ENCODE data around the gene HTR3D. TPM values are rescaled to one million over a fixed set of nuclear protein-coding genes. Genes with fewer than 3 reads are reported as not detected.
A peak's percentile ranks its signal among the peaks of the same experiment; 100 is the strongest.
"Not testable (repeated sequence)": the region's sequence is repeated elsewhere in the genome, so short reads cannot be mapped to it uniquely, and the experiment has no call there.

HTR3D gene
- total and polyA plus RNA-seq, 2 experiments from 2014 or later, result not detected

DNA sequence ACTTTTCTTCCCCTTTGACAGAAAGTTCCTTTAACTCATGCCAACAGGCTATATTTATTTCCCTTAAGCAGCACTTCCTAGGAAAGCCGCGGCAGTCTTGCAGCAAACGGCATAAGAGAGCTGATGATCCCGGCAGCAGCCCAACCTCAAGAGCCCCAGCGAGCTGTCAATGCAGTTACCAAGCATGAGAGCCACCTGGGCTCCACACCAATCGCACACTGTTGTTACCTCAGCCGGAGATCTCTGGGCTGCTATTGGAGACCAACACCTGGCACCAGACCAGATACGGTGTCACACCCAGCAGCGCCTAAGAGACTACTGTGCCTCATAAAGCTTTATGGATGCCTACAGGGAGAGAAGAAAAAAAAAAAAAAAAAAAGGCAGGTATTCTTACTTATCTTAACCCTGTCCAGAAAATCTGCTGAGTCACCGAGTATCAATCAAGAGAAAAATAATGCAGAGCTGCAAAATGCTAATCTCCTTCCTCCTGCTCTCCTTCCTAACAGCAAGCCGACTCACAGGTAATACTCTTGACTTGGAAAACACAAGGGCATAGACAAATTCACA, 25.5 kb upstream of the HTR3D start (continued):
- TF ChIP-seq ZNF114 (CRISPR knock-in tag; IDR thresholded peaks at IDR 0.05) (no peak), ZNF331 (CRISPR knock-in tag; IDR thresholded peaks at IDR 0.05; ENCODE audit: low read depth) (no peak), REST (IDR thresholded peaks at IDR 0.05; ENCODE audit: unreplicated experiment) (no peak), POLR2AphosphoS5 (IDR thresholded peaks at IDR 0.05; ENCODE audit: low read depth) (no peak), ETS1 (IDR thresholded peaks at IDR 0.05) (no peak), CREB1 (CRISPR knock-in tag; IDR thresholded peaks at IDR 0.05; ENCODE audit: low read depth) (no peak), EZH2 (IDR thresholded peaks at IDR 0.05; ENCODE audit: low read depth, unreplicated experiment) (no peak), STAT1 (IDR thresholded peaks at IDR 0.05; ENCODE audit: unreplicated experiment) (no peak)

DNA sequence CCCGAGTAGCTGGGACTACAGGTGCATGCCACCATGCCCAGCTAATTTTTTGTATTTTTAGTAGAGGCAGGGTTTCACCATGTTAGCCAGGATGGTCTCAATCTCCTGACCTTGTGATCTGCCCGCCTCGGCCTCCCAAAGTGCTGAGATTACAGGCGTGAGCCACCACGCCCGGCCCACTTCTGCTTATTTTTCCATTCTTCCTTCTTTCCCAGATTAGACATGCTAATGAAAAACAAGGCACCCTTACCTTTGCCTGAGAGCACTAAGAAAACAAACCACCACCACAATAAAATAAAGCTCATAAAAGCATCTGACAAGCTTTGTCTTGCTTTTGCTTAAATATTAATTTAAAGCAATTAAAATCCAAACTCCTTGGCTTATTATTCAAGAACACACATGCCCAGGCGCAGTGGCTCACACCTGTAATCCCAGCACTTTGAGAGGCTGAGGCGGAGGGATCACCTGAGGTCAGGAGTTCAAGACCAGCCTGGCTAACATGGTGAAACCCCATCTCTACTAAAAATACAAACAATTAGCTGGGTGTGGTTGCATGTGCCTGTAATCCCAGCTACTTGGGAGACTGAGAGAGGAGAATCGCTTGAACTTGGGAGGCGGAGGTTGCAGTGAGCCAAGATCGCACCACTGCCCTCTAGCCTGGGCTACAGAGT, 24.3 kb upstream of the HTR3D start:
- not testable (repeated sequence) for DNase-seq (ENCODE audit: low spot score); H3K4me1 ChIP-seq (ENCODE audit: insufficient read depth); H3K9me3 Mint-ChIP-seq; H3K4me3 ChIP-seq; H2AFZ ChIP-seq; ATAC-seq; H3K27me3 ChIP-seq (ENCODE audit: insufficient read depth); H3K27me3 Mint-ChIP-seq (ENCODE audit: insufficient read depth, low read depth, poor library complexity); H4K20me1 ChIP-seq (replicated peaks; ENCODE audit: insufficient read depth); H3K36me3 ChIP-seq (ENCODE audit: insufficient read depth); H3K4me3 Mint-ChIP-seq; H3F3A ChIP-seq (replicated peaks; ENCODE audit: low read depth); H3K4me2 ChIP-seq; H3K9me2 ChIP-seq (ENCODE audit: insufficient read depth)
- H3K27ac ChIP-seq (ENCODE audit: low read depth), result 0 out of 2 replicates have a peak overlapping the region, but pooled peaks have one; percentile 2
- Mint-ChIP-seq H3K4me1 (peaks cover 10% of the 10 kb centered on the region; the same call in 2 of the 3 replicates), H3K27ac (0 out of 2 replicates have a peak overlapping the region, but pooled peaks have one; percentile 38), H3K36me3 (ENCODE audit: low read depth) (peaks cover 21% of the 10 kb centered on the region)
- peaks cover 35% of the 10 kb centered on the region for H3K79me2 ChIP-seq (replicated peaks; ENCODE audit: insufficient read depth)
